HCT116 (cell line): ENCODE measurements around the gene MED16. TPM values are rescaled to one million over a fixed set of nuclear protein-coding genes. Genes with fewer than 3 reads are reported as not detected.
A peak's percentile ranks its signal among the peaks of the same experiment; 100 is the strongest.

Experiments
- ATAC-seq: fragments of 200-7000 bp; cut with Tn5 transposase; 2 replicates; pipeline ENCODE4 v1.9.1; 2020; ENCODE audit warnings: mild to moderate bottlenecking, moderate library complexity
- BruUV-seq: library from RNA; stranded (reverse); fragments of 400-500 nt; replicated peaks from 2 replicates; lab custom pipeline; 2021; lab: Mats Ljungman, UMichigan
- CTCF ChIA-PET: fragments of 300-600 bp; sonication (Branson Sonifier 250); formaldehyde crosslinking; loops from one replicate; lab custom pipeline; 2021; ENCODE audit warnings: antibody characterized with exemption; lab: Charles Lee
- POLR2A ChIA-PET: fragments of 300-600, 350-600 bp; sonication (Branson Sonifier 250); formaldehyde crosslinking; loops from one replicate; lab custom pipeline; 2021; ENCODE audit warnings: antibody characterized with exemption; lab: Charles Lee
- RAD21 ChIA-PET, 2 experiments: fragments of 300-600 bp; sonication (Branson Sonifier 250); formaldehyde crosslinking; loops; one replicate each; lab custom pipeline; 2023; ENCODE audit warnings: low total read pairs in 2 of 2; ENCODE audit not compliant: uncharacterized antibody in 2 of 2, unreplicated experiment in 2 of 2, low non-redundant PET in 1 of 2; lab: Charles Lee
- DNase-seq: peaks from one replicate; pipeline ENCODE4 v3.0.0-alpha.2; 2010; ENCODE audit warnings: low read depth, low spot score
- H2AFZ ChIP-seq: fragments of 200-600 bp; shearing (Covaris generic), sonication (generic); 2 replicates; pipeline ENCODE4 v1.6.1; 2017; ENCODE audit warnings: low read depth, mixed run types, mixed read lengths, antibody characterized with exemption, low read length; ENCODE audit not compliant: poor library complexity, severe bottlenecking
- H3K27ac ChIP-seq: 2 replicates; pipeline ENCODE4 v1.5.1; 2012; ENCODE audit warnings: low read depth, low read length
- H3K27me3 ChIP-seq: fragments of 200-600 bp; sonication (generic); 2 replicates; pipeline ENCODE4 v1.6.1; 2016; ENCODE audit warnings: mixed run types, low read length, mixed read lengths; ENCODE audit not compliant: insufficient read depth
- H3K36me3 ChIP-seq, 2 experiments: fragments of 200-500 bp in 1 of 2; fragments of 200-600 bp in 1 of 2; sonication (Bioruptor generic) in 1 of 2; sonication (generic) in 1 of 2; 2 replicates each; pipeline versions ENCODE4 v1.5.1 to v1.6.1; 2014 to 2016; ENCODE audit warnings: low read length in 2 of 2, inconsistent platforms in 1 of 2, mixed read lengths in 1 of 2, mixed run types in 1 of 2; ENCODE audit not compliant: insufficient read depth in 2 of 2, control insufficient read depth in 1 of 2
- H3K4me1 ChIP-seq, 2 experiments: fragments of 200-600 bp in 1 of 2; sonication (generic) in 1 of 2; 2 replicates each; pipeline versions ENCODE4 v1.5.1 to v1.6.1; 2012 to 2017; ENCODE audit warnings: low read length in 2 of 2, inconsistent platforms in 1 of 2, mild to moderate bottlenecking in 1 of 2, mixed read lengths in 1 of 2, mixed run types in 1 of 2, moderate library complexity in 1 of 2; ENCODE audit not compliant: insufficient read depth in 2 of 2, control insufficient read depth in 1 of 2
- H3K4me2 ChIP-seq: fragments of 200-600 bp; sonication (generic); 2 replicates; pipeline ENCODE4 v1.6.1; 2017; ENCODE audit warnings: mixed run types, low read length, mixed read lengths
- H3K4me3 ChIP-seq, 2 experiments: fragments of 200-600 bp in 1 of 2; sonication (generic) in 1 of 2; replicated peaks in 1 of 2; 2 replicates each; pipeline ENCODE4 v1.5.1; 2011 to 2016; ENCODE audit warnings: low read length in 2 of 2, control low read depth in 1 of 2, low read depth in 1 of 2, mild to moderate bottlenecking in 1 of 2, mixed read lengths in 1 of 2, mixed run types in 1 of 2
- H3K79me2 ChIP-seq: fragments of 200-600 bp; sonication (generic); 2 replicates; pipeline ENCODE4 v1.6.1; 2017; ENCODE audit warnings: mild to moderate bottlenecking, mixed run types, low read length, moderate library complexity, mixed read lengths; ENCODE audit not compliant: insufficient read depth
- H3K9ac ChIP-seq: fragments of 200-600 bp; sonication (generic); 2 replicates; pipeline ENCODE4 v1.6.1; 2016; ENCODE audit warnings: low read length, mixed read lengths
- H3K9me2 ChIP-seq: fragments of 200-600 bp; sonication (generic), shearing (Covaris generic); 2 replicates; pipeline ENCODE4 v1.6.1; 2017; ENCODE audit warnings: mixed run types, mild to moderate bottlenecking, moderate library complexity; ENCODE audit not compliant: insufficient read depth
- H3K9me3 ChIP-seq, 2 experiments: fragments of 200-500 bp in 1 of 2; fragments of 200-600 bp in 1 of 2; sonication (Bioruptor generic) in 1 of 2; sonication (generic) in 1 of 2; 2 replicates each; pipeline ENCODE4 v1.6.1; 2014 to 2017; ENCODE audit warnings: low read length in 2 of 2, mixed read lengths in 2 of 2, inconsistent platforms in 1 of 2, low read depth in 1 of 2, mild to moderate bottlenecking in 1 of 2, mixed run types in 1 of 2, moderate library complexity in 1 of 2; ENCODE audit not compliant: control insufficient read depth in 1 of 2, insufficient read depth in 1 of 2
- H4K20me1 ChIP-seq: fragments of 200-600 bp; sonication (generic), shearing (Covaris generic); 2 replicates; pipeline ENCODE4 v1.6.1; 2017; ENCODE audit warnings: mixed run types, mild to moderate bottlenecking, moderate library complexity; ENCODE audit not compliant: insufficient read depth
- EGR1 ChIP-seq: IDR thresholded peaks from 2 replicates; pipeline ENCODE4 v1.6.1; 2012; ENCODE audit warnings: low read depth
- ELF1 ChIP-seq: IDR thresholded peaks from 2 replicates; pipeline ENCODE4 v1.6.1; 2012; ENCODE audit warnings: low read depth, borderline replicate concordance
- EZH2 ChIP-seq: fragments of 200-600 bp; sonication (generic); IDR thresholded peaks from 2 replicates; pipeline ENCODE4 v1.6.1; 2017; ENCODE audit warnings: antibody characterized with exemption, mixed run types
- FOSL1 ChIP-seq: IDR thresholded peaks from 2 replicates; pipeline ENCODE4 v1.6.1; 2012; ENCODE audit warnings: low read depth
- JUND ChIP-seq: IDR thresholded peaks from 2 replicates; pipeline ENCODE4 v1.6.1; 2012
- POLR2AphosphoS5 ChIP-seq: IDR thresholded peaks from 2 replicates; pipeline ENCODE4 v1.6.1; 2011; ENCODE audit warnings: mild to moderate bottlenecking, low read depth, low read length, moderate library complexity
- RAD21 ChIP-seq: IDR thresholded peaks from 2 replicates; pipeline ENCODE4 v1.6.1; 2012; ENCODE audit warnings: low read depth, mild to moderate bottlenecking
- SIN3A ChIP-seq: IDR thresholded peaks from 2 replicates; pipeline ENCODE4 v1.6.1; 2012; ENCODE audit warnings: low read depth
- SP1 ChIP-seq: IDR thresholded peaks from 2 replicates; pipeline ENCODE4 v1.6.1; 2012; ENCODE audit warnings: low read depth
- ZNF274 ChIP-seq: fragments of 200-500 bp; sonication (Bioruptor generic); IDR thresholded peaks from 2 replicates; pipeline ENCODE4 v1.6.1; 2014; ENCODE audit warnings: mild to moderate bottlenecking, low read depth, low read length, inconsistent platforms
- intact Hi-C: fragments of 100-400 bp; cut with micrococcal nuclease; formaldehyde crosslinking; loops from 2 replicates; pipeline ENCODE4 v1.10.0; 2022
- total RNA-seq: library from RNA; stranded (reverse); gene quantifications from one replicate; pipeline ENCODE4 v1.2.1, GENCODE V29; 2021; ENCODE audit not compliant: unreplicated experiment
- TF ChIP-seq, protein P1 (sequence below): IDR thresholded peaks from 2 replicates; pipeline ENCODE4 v1.6.1; 2012
- TF ChIP-seq, protein P2 (sequence below): IDR thresholded peaks from 2 replicates; pipeline ENCODE4 v1.6.1; 2012
- TF ChIP-seq, protein P3 (sequence below): IDR thresholded peaks from 2 replicates; pipeline ENCODE4 v1.6.1; 2012; ENCODE audit warnings: low read depth
- TF ChIP-seq, protein P4 (sequence below): IDR thresholded peaks from 2 replicates; pipeline ENCODE4 v1.6.1; 2011; ENCODE audit warnings: mild to moderate bottlenecking, low read length, moderate library complexity; ENCODE audit not compliant: insufficient replicate concordance; ENCODE audit errors: extremely low read depth

MED16 gene
- total RNA-seq, 1 experiment from 2014 or later, result 73.6 TPM

DNA sequence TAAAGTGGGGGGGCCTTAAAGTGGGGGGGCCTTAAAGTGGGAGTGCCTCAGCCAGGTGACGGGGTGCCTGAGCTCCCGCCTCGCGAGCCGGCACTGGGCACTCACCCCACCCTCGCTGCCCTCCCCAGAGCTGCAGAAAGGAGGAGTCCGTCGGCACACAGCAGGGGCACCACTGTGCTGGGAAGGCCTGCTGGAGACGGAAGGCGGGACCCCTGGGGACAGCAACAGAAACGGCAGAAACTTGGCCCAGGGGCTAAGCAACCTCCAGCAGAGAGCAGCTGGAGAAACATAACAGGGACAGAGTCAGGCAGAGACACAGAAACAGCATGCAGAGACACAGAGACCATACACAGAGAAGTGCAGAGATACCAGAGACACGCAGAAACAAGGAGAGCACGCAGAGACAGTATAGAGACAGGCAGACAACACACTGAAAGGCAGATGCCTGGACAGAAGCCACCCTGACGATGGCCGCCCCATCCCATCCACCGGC, 25.6 kb downstream of the MED16 start:
- ATAC-seq (peak; percentile 18), DNase-seq (no peak)
- H3K27me3 ChIP-seq, result no peaks in the 10 kb centered on the region
- TF ChIP-seq JUND (peak; percentile 29), POLR2AphosphoS5 (peak; percentile 74), EZH2 (no peak), SP1 (0 out of 2 replicates have a peak, but pooled peaks have one; percentile 3)
- peaks cover 5 to 15% of the 10 kb centered on the region in 2 experiments; a peak in 2 of 4 replicates for H3K36me3 ChIP-seq
- intact Hi-C loops, result no loop called here
- H2AFZ ChIP-seq, result no peak overlapping the region
- H3K4me1 ChIP-seq, result peaks cover 16 to 28% of the 10 kb centered on the region in 2 experiments
- H3K9me2 ChIP-seq, result no peaks in the 10 kb centered on the region
- H3K4me2 ChIP-seq, result no peak overlapping the region
- no peaks in the 10 kb centered on the region for H3K9me3 ChIP-seq
- no peaks in the 10 kb centered on the region for H4K20me1 ChIP-seq
- no TSS peak for BruUV-seq
- H3K9ac ChIP-seq, result no peak overlapping the region
- no peak overlapping the region for H3K4me3 ChIP-seq
- peak overlapping the region; percentile 79; the same call in 1 of the 2 replicates for H3K27ac ChIP-seq
- CTCF ChIA-PET, result no interaction called here
- RAD21 ChIA-PET, result no interaction called here
- no peaks in the 10 kb centered on the region for H3K79me2 ChIP-seq
- POLR2A ChIA-PET, result no interaction called here

DNA sequence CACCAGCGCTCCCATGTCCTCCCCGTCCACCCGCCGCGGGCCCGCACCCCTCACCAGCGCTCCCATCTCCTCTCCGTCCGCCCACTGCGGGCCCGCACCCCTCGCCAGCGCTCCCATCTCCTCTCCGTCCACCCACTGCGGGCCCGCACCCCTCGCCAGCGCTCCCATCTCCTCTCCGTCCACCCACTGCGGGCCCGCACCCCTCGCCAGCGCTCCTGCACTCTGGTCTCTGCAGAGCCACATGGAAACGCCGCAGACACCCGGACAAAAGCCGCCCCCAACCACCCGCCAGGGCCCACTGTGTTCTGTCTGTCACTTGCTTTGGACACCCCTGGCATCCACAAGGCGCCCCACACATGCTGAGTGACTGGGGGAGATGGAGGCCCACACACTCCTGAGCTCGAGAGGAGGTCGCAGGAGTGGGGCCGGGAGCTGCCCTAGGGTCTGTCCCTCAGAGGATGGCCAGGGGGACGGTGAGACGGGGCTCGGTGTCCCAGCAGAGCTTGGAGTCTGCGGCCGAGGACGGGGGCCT, 26.2 kb downstream of the MED16 start:
- no TSS peak for BruUV-seq
- CTCF ChIA-PET, result no interaction called here

More for the DNA sequence above, 26.2 kb downstream of the MED16 start:
- Histone ChIP-seq H3K9me2 (no peaks in the 10 kb centered on the region), H3K9ac (no peak overlapping the region), H2AFZ (no peak overlapping the region), H3K4me2 (no peak overlapping the region), H3K4me1 (peaks cover 11 to 27% of the 10 kb centered on the region in 2 experiments), H4K20me1 (no peaks in the 10 kb centered on the region), H3K4me3 (no peak overlapping the region), H3K9me3 (no peaks in the 10 kb centered on the region), H3K27ac (no peak overlapping the region; the same call in 1 of the 2 replicates), H3K27me3 (no peaks in the 10 kb centered on the region), H3K79me2 (no peaks in the 10 kb centered on the region), H3K36me3 (peaks cover 5 to 12% of the 10 kb centered on the region in 2 experiments; a peak in 2 of 4 replicates)
- TF ChIP-seq, protein P1, sequence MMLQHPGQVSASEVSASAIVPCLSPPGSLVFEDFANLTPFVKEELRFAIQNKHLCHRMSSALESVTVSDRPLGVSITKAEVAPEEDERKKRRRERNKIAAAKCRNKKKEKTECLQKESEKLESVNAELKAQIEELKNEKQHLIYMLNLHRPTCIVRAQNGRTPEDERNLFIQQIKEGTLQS, result no peak
- TF ChIP-seq FOSL1 (no peak), RAD21 (no peak), SP1 (no peak), SIN3A (no peak), EZH2 (no peak), ELF1 (no peak), EGR1 (no peak), ZNF274 (no peak)
- TF ChIP-seq, protein P2, sequence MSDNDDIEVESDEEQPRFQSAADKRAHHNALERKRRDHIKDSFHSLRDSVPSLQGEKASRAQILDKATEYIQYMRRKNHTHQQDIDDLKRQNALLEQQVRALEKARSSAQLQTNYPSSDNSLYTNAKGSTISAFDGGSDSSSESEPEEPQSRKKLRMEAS, result no peak
- TF ChIP-seq, protein P3, sequence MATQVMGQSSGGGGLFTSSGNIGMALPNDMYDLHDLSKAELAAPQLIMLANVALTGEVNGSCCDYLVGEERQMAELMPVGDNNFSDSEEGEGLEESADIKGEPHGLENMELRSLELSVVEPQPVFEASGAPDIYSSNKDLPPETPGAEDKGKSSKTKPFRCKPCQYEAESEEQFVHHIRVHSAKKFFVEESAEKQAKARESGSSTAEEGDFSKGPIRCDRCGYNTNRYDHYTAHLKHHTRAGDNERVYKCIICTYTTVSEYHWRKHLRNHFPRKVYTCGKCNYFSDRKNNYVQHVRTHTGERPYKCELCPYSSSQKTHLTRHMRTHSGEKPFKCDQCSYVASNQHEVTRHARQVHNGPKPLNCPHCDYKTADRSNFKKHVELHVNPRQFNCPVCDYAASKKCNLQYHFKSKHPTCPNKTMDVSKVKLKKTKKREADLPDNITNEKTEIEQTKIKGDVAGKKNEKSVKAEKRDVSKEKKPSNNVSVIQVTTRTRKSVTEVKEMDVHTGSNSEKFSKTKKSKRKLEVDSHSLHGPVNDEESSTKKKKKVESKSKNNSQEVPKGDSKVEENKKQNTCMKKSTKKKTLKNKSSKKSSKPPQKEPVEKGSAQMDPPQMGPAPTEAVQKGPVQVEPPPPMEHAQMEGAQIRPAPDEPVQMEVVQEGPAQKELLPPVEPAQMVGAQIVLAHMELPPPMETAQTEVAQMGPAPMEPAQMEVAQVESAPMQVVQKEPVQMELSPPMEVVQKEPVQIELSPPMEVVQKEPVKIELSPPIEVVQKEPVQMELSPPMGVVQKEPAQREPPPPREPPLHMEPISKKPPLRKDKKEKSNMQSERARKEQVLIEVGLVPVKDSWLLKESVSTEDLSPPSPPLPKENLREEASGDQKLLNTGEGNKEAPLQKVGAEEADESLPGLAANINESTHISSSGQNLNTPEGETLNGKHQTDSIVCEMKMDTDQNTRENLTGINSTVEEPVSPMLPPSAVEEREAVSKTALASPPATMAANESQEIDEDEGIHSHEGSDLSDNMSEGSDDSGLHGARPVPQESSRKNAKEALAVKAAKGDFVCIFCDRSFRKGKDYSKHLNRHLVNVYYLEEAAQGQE, result no peak
- TF ChIP-seq, protein P4, sequence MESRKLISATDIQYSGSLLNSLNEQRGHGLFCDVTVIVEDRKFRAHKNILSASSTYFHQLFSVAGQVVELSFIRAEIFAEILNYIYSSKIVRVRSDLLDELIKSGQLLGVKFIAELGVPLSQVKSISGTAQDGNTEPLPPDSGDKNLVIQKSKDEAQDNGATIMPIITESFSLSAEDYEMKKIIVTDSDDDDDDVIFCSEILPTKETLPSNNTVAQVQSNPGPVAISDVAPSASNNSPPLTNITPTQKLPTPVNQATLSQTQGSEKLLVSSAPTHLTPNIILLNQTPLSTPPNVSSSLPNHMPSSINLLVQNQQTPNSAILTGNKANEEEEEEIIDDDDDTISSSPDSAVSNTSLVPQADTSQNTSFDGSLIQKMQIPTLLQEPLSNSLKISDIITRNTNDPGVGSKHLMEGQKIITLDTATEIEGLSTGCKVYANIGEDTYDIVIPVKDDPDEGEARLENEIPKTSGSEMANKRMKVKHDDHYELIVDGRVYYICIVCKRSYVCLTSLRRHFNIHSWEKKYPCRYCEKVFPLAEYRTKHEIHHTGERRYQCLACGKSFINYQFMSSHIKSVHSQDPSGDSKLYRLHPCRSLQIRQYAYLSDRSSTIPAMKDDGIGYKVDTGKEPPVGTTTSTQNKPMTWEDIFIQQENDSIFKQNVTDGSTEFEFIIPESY, result no peak
- no peak for DNase-seq
- intact Hi-C loops, result no loop called here
- ChIA-PET POLR2A (no interaction called here), RAD21 (no interaction called here)
- ATAC-seq, result no peak
